OCI-LY3 (cell line): ENCODE results near the gene TBPL1.

Experiments used
- H2AFZ ChIP-seq: fragments of 200-600, 300-600 bp; shearing (Covaris generic); 2 replicates; pipeline ENCODE4 v1.6.0; 2014; ENCODE audit warnings: antibody characterized with exemption, low read depth, low read length
- H3K27ac ChIP-seq: fragments of 200-600, 300-600 bp; sonication (generic); 2 replicates; pipeline ENCODE4 v1.5.1; 2014; ENCODE audit warnings: mild to moderate bottlenecking, low read length, moderate library complexity, mixed read lengths
- H3K27me3 ChIP-seq: fragments of 200-600, 300-600 bp; sonication (generic); 2 replicates; pipeline ENCODE4 v1.6.1; 2014; ENCODE audit warnings: low read depth, low read length, mixed read lengths
- H3K36me3 ChIP-seq: fragments of 200-600, 300-600 bp; sonication (generic); replicated peaks from 2 replicates; pipeline ENCODE3; 2014; ENCODE audit warnings: low read depth, low read length, mixed read lengths
- H3K4me1 ChIP-seq: fragments of 300-600, 200-600 bp; sonication (generic); 2 replicates; pipeline ENCODE4 v1.6.1; 2014; ENCODE audit warnings: low read length, mixed read lengths
- H3K4me2 ChIP-seq: fragments of 200-600, 300-600 bp; sonication (generic); 2 replicates; pipeline ENCODE4 v1.6.1; 2014; ENCODE audit warnings: low read length, mixed read lengths
- H3K4me3 ChIP-seq: fragments of 300-600, 200-600 bp; sonication (generic); 2 replicates; pipeline ENCODE4 v1.5.1; 2014; ENCODE audit warnings: antibody characterized with exemption, mild to moderate bottlenecking, low read length, moderate library complexity
- H3K79me2 ChIP-seq: fragments of 300-600, 200-600 bp; shearing (Covaris generic); 2 replicates; pipeline ENCODE4 v1.6.1; 2014; ENCODE audit warnings: mild to moderate bottlenecking, low read length, mixed read lengths
- H3K9ac ChIP-seq: fragments of 300-600, 200-600 bp; shearing (Covaris generic); 2 replicates; pipeline ENCODE4 v1.6.0; 2014; ENCODE audit warnings: mild to moderate bottlenecking, low read length, moderate library complexity
- H3K9me3 ChIP-seq: fragments of 200-600, 300-600 bp; shearing (Covaris generic); 2 replicates; pipeline ENCODE4 v1.6.1; 2014; ENCODE audit warnings: low read length, mixed read lengths; ENCODE audit not compliant: insufficient read depth
- H4K20me1 ChIP-seq: fragments of 200-600, 300-600 bp; sonication (generic); 2 replicates; pipeline ENCODE4 v1.6.1; 2016; ENCODE audit warnings: low read length, mixed read lengths; ENCODE audit not compliant: insufficient read depth
- EZH2phosphoT487 ChIP-seq: fragments of 200-600 bp; shearing (Covaris generic); IDR thresholded peaks from 2 replicates; pipeline ENCODE4 v1.6.1; 2018; ENCODE audit warnings: antibody characterized with exemption, mixed run types, low read depth
- TF ChIP-seq, protein P1 (sequence below): fragments of 200-600, 300-600 bp; sonication (generic); IDR thresholded peaks from 2 replicates; pipeline ENCODE4 v1.5.1; 2014; ENCODE audit warnings: antibody characterized with exemption, low read length, low read depth

The TBPL1 gene

GRCh38 chr6:133917781-133918180 lies 35.2 kb upstream of the TBPL1 start:
- Histone ChIP-seq H3K4me1 (peaks cover 10% of the 10 kb centered on the region; the same call in 1 of the 2 replicates), H3K4me3 (no peak overlapping the region), H2AFZ (no peak overlapping the region), H3K79me2 (no peaks in the 10 kb centered on the region), H4K20me1 (no peaks in the 10 kb centered on the region), H3K9me3 (no peaks in the 10 kb centered on the region), H3K27ac (no peak overlapping the region), H3K4me2 (no peak overlapping the region), H3K9ac (no peak overlapping the region), H3K27me3 (peaks cover 4% of the 10 kb centered on the region), H3K36me3 (no peaks in the 10 kb centered on the region)
- TF ChIP-seq EZH2phosphoT487: no peak
- TF ChIP-seq, protein P1, sequence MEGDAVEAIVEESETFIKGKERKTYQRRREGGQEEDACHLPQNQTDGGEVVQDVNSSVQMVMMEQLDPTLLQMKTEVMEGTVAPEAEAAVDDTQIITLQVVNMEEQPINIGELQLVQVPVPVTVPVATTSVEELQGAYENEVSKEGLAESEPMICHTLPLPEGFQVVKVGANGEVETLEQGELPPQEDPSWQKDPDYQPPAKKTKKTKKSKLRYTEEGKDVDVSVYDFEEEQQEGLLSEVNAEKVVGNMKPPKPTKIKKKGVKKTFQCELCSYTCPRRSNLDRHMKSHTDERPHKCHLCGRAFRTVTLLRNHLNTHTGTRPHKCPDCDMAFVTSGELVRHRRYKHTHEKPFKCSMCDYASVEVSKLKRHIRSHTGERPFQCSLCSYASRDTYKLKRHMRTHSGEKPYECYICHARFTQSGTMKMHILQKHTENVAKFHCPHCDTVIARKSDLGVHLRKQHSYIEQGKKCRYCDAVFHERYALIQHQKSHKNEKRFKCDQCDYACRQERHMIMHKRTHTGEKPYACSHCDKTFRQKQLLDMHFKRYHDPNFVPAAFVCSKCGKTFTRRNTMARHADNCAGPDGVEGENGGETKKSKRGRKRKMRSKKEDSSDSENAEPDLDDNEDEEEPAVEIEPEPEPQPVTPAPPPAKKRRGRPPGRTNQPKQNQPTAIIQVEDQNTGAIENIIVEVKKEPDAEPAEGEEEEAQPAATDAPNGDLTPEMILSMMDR: no peak

DNA sequence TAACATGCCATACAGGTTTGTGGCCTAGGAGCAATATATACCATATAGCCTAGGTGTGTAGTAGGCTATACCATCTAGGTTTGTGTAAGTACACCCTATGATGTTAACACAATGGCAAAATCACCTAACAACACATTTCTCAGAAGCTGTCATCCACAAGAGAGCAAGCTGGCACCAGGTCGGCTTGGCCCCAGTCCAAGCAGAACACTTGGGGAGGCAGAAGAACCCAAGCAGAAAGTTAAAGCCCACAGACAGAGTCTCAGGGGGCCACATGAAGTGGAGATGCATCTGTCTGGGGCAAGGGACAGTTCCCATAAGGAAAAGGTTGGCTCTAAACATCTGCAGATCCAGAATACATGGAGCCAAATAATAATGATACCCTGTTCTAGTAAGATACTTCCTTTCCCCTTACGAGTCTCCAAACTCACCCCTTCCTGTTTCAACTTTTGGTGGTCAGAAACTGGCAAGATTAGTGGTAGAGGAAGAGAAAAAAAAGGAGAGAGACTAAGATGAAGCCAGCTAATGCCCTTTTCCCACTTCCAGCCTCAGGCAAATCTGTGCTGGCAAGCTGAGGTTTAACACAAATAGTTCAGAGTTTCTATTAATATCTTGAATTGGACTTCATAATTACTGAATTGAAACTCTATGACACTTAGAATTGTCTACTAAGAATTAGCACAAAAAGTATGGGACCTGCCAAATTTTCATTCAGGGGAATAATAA lies 34.7 kb upstream of the TBPL1 start:
- Histone ChIP-seq H3K4me3 (no peak overlapping the region), H3K4me2 (no peak overlapping the region)

GRCh38 chr6:133919362-133919761 lies 33.7 kb upstream of the TBPL1 start:
- Histone ChIP-seq H3K4me1 (peaks cover 13% of the 10 kb centered on the region), H3K4me3 (no peak overlapping the region), H4K20me1 (no peaks in the 10 kb centered on the region), H3K36me3 (no peaks in the 10 kb centered on the region), H3K9ac (no peak overlapping the region), H3K79me2 (no peaks in the 10 kb centered on the region), H3K27me3 (peaks cover 4% of the 10 kb centered on the region), H2AFZ (no peak overlapping the region), H3K27ac (no peak overlapping the region), H3K9me3 (no peaks in the 10 kb centered on the region), H3K4me2 (no peak overlapping the region)
- TF ChIP-seq, protein P1: no peak
- TF ChIP-seq EZH2phosphoT487: no peak

More for the DNA sequence above, 34.7 kb upstream of the TBPL1 start:
- Histone ChIP-seq H2AFZ (no peak overlapping the region), H4K20me1 (no peaks in the 10 kb centered on the region), H3K4me1 (peaks cover 10% of the 10 kb centered on the region; the same call in 1 of the 2 replicates), H3K9me3 (no peaks in the 10 kb centered on the region), H3K36me3 (no peaks in the 10 kb centered on the region), H3K79me2 (no peaks in the 10 kb centered on the region), H3K27ac (no peak overlapping the region), H3K27me3 (peaks cover 4% of the 10 kb centered on the region), H3K9ac (no peak overlapping the region)
- TF ChIP-seq EZH2phosphoT487: no peak
- TF ChIP-seq, protein P1: no peak

- Histone ChIP-seq H3K4me1 (peaks cover 13% of the 10 kb centered on the region), H2AFZ (peak overlapping the region; percentile 69; the same call in 1 of the 2 replicates), H3K9ac (no peak overlapping the region), H3K36me3 (no peaks in the 10 kb centered on the region), H3K4me2 (peak overlapping the region; percentile 49), H3K4me3 (peak overlapping the region; percentile 64), H3K27ac (no peak overlapping the region), H3K27me3 (peaks cover 11% of the 10 kb centered on the region), H3K79me2 (no peaks in the 10 kb centered on the region), H4K20me1 (no peaks in the 10 kb centered on the region), H3K9me3 (no peaks in the 10 kb centered on the region)
- TF ChIP-seq, protein P1: peak; percentile 58
- TF ChIP-seq EZH2phosphoT487: no peak
Observed at GRCh38 chr6:133921249-133921859, 31.7 kb upstream of the TBPL1 start.
